OCI-LY1 (cell line): ENCODE measurements around the gene NPAS4.
"Not testable (repeated sequence)": the region's sequence is repeated elsewhere in the genome, so short reads cannot be mapped to it uniquely, and the experiment has no call there.

Experiments
- H2AFZ ChIP-seq: fragments of 200-600 bp; sonication (generic), shearing (Covaris generic); 2 replicates; pipeline ENCODE4 v1.6.0; 2014; ENCODE audit warnings: antibody characterized with exemption, mild to moderate bottlenecking, low read length
- H3F3A ChIP-seq: fragments of 200-600 bp; sonication (generic), shearing (Covaris generic); 2 replicates; pipeline ENCODE4 v1.6.0; 2014; ENCODE audit warnings: mild to moderate bottlenecking, antibody characterized with exemption, low read length, moderate library complexity; ENCODE audit not compliant: insufficient read depth
- H3K27ac ChIP-seq: fragments of 200-600 bp; sonication (generic); 2 replicates; pipeline ENCODE4 v1.5.1; 2014; ENCODE audit warnings: low read length, mixed run types, mild to moderate bottlenecking, low read depth; ENCODE audit not compliant: poor library complexity, severe bottlenecking
- H3K27me3 ChIP-seq: fragments of 200-600 bp; sonication (generic); 2 replicates; pipeline ENCODE4 v1.6.0; 2014; ENCODE audit warnings: antibody characterized with exemption, mild to moderate bottlenecking, low read length, moderate library complexity; ENCODE audit not compliant: insufficient read depth
- H3K36me3 ChIP-seq: fragments of 200-600 bp; sonication (generic); 2 replicates; pipeline ENCODE4 v1.6.1; 2014; ENCODE audit warnings: mild to moderate bottlenecking, antibody characterized with exemption, low read length, moderate library complexity, mixed read lengths; ENCODE audit not compliant: insufficient read depth
- H3K4me1 ChIP-seq: fragments of 200-600 bp; sonication (generic); 2 replicates; pipeline ENCODE4 v1.5.1; 2014; ENCODE audit warnings: mild to moderate bottlenecking, low read length, moderate library complexity; ENCODE audit not compliant: insufficient read depth, severe bottlenecking
- H3K4me2 ChIP-seq: fragments of 200-600 bp; sonication (generic), shearing (Covaris generic); 2 replicates; pipeline ENCODE4 v1.6.1; 2014; ENCODE audit warnings: low read length
- H3K4me3 ChIP-seq: fragments of 200-600 bp; sonication (generic); 2 replicates; pipeline ENCODE4 v1.5.1; 2014; ENCODE audit warnings: low read length, low read depth, mild to moderate bottlenecking, mixed read lengths; ENCODE audit not compliant: poor library complexity, severe bottlenecking
- H3K79me2 ChIP-seq: fragments of 200-600 bp; shearing (Covaris generic); 2 replicates; pipeline ENCODE4 v1.6.1; 2016; ENCODE audit warnings: mixed run types, low read length, mixed read lengths; ENCODE audit not compliant: insufficient read depth
- H3K9ac ChIP-seq: fragments of 200-600 bp; sonication (generic), shearing (Covaris generic); 2 replicates; pipeline ENCODE4 v1.6.1; 2014; ENCODE audit warnings: mild to moderate bottlenecking, low read length, mixed read lengths
- H3K9me2 ChIP-seq: fragments of 200-600 bp; sonication (generic), shearing (Covaris generic); 2 replicates; pipeline ENCODE4 v1.6.1; 2014; ENCODE audit warnings: low read depth, mild to moderate bottlenecking, low read length, mixed read lengths
- H3K9me3 ChIP-seq: fragments of 200-600 bp; shearing (Covaris generic); 2 replicates; pipeline ENCODE4 v1.6.1; 2014; ENCODE audit warnings: low read length, mixed read lengths
- H4K20me1 ChIP-seq: fragments of 200-600 bp; sonication (generic), shearing (Covaris generic); 2 replicates; pipeline ENCODE4 v1.6.0; 2016; ENCODE audit warnings: mild to moderate bottlenecking, low read length; ENCODE audit not compliant: insufficient read depth
- CTCF ChIP-seq: fragments of 200-600 bp; sonication (generic), shearing (Covaris generic); IDR thresholded peaks from 2 replicates; pipeline ENCODE4 v1.5.1; 2017; ENCODE audit warnings: mild to moderate bottlenecking, antibody characterized with exemption, low read length, moderate library complexity, mixed read lengths
- EZH2 ChIP-seq: fragments of 200-600 bp; sonication (generic), shearing (Covaris generic); IDR thresholded peaks from 2 replicates; pipeline ENCODE4 v1.8.0; 2017; ENCODE audit warnings: borderline replicate concordance, mixed run types, mild to moderate bottlenecking, antibody characterized with exemption, low read length, moderate library complexity, mixed read lengths

Gene NPAS4

GRCh38 chr11:66462010-66462409 lies 41.2 kb downstream of the NPAS4 start:
- Histone ChIP-seq H3K4me1 (peaks cover 27% of the 10 kb centered on the region), H3K9me3 (peaks cover 7% of the 10 kb centered on the region), H3F3A (no peaks in the 10 kb centered on the region), H2AFZ (no peak overlapping the region), H3K79me2 (no peaks in the 10 kb centered on the region), H3K4me2 (no peak overlapping the region), H3K9ac (no peak overlapping the region), H3K36me3 (no peaks in the 10 kb centered on the region; the same call in 1 of the 2 replicates), H3K27ac (no peak overlapping the region), H4K20me1 (no peaks in the 10 kb centered on the region), H3K27me3 (no peaks in the 10 kb centered on the region), H3K4me3 (no peak overlapping the region), H3K9me2 (no peaks in the 10 kb centered on the region)
- no peak for TF ChIP-seq EZH2
- TF ChIP-seq CTCF = no peak

- Histone ChIP-seq H3K27ac (no peak overlapping the region), H3F3A (no peaks in the 10 kb centered on the region), H3K9ac (no peak overlapping the region), H3K27me3 (no peaks in the 10 kb centered on the region), H3K79me2 (no peaks in the 10 kb centered on the region), H3K9me2 (no peaks in the 10 kb centered on the region), H3K36me3 (no peaks in the 10 kb centered on the region; the same call in 1 of the 2 replicates), H2AFZ (no peak overlapping the region), H3K4me1 (peaks cover 30% of the 10 kb centered on the region), H3K9me3 (peaks cover 7% of the 10 kb centered on the region), H3K4me3 (no peak overlapping the region), H4K20me1 (no peaks in the 10 kb centered on the region), H3K4me2 (no peak overlapping the region)
- TF ChIP-seq EZH2 (no peak), CTCF (no peak)
Measured at GRCh38 chr11:66462911-66463310, 42.1 kb downstream of the NPAS4 start.

GRCh38 chr11:66464116-66464515 lies 43.3 kb downstream of the NPAS4 start:
- H3K4me1 ChIP-seq = peaks cover 28% of the 10 kb centered on the region
- not testable (repeated sequence) for H3K9me3 ChIP-seq, H3K9ac ChIP-seq, H3K27me3 ChIP-seq, H3K4me2 ChIP-seq, H3K9me2 ChIP-seq, H3K4me3 ChIP-seq, H4K20me1 ChIP-seq, H3K27ac ChIP-seq, H3K36me3 ChIP-seq, H3F3A ChIP-seq, H3K79me2 ChIP-seq, H2AFZ ChIP-seq

- H3K79me2 ChIP-seq = no peaks in the 10 kb centered on the region
- H3F3A ChIP-seq = no peaks in the 10 kb centered on the region
- no peak overlapping the region for H3K4me3 ChIP-seq
- H3K9me2 ChIP-seq = no peaks in the 10 kb centered on the region
- no peaks in the 10 kb centered on the region for H4K20me1 ChIP-seq
- no peak overlapping the region for H3K27ac ChIP-seq
- H3K9me3 ChIP-seq = peaks cover 7% of the 10 kb centered on the region
- H3K4me1 ChIP-seq = peaks cover 24% of the 10 kb centered on the region
- no peak overlapping the region for H3K9ac ChIP-seq
- H2AFZ ChIP-seq = no peak overlapping the region
- H3K4me2 ChIP-seq = no peak overlapping the region
- no peaks in the 10 kb centered on the region; the same call in 1 of the 2 replicates for H3K36me3 ChIP-seq
- no peak for TF ChIP-seq EZH2
- TF ChIP-seq CTCF = no peak
- H3K27me3 ChIP-seq = no peaks in the 10 kb centered on the region
Measured at GRCh38 chr11:66464916-66465315, 44.1 kb downstream of the NPAS4 start.
